ENCODE measurements around the gene GLE1.
"Not testable (repeated sequence)": the region's sequence is repeated elsewhere in the genome, so short reads cannot be mapped to it uniquely, and the experiment has no call there.

GLE1 gene

GRCh38 chr9:128495804-128496417 is 8.6 kb upstream of the GLE1 start:
- no peak for DNase-seq

- no peak for DNase-seq
These were observed 6.5 kb upstream of the GLE1 start for GRCh38 chr9:128497824-128498610.

GRCh38 chr9:128498911-128499310 is 5.6 kb upstream of the GLE1 start:
- no peak for DNase-seq

DNA sequence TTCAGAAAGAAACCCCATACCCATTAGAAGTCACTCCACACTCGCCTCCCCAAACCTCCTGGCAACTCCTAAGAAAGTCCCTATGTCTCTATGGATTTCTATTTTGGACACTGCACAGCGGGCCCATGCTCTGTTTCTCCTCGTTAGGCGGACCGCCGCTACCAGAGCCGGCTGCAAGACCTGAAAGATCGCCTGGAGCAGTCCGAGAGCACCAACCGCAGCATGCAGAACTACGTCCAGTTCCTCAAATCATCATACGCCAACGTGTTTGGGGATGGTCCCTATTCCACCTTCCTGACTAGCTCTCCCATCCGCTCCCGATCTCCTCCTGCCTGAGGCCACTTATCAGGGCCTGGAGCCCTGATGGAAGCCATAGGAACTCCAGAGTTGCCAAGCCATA is 4.6 kb upstream of the GLE1 start:
- DNase-seq = no peak

- not testable (repeated sequence) for DNase-seq
These were observed 1.1 kb upstream of the GLE1 start for GRCh38 chr9:128503415-128503825.

DNA sequence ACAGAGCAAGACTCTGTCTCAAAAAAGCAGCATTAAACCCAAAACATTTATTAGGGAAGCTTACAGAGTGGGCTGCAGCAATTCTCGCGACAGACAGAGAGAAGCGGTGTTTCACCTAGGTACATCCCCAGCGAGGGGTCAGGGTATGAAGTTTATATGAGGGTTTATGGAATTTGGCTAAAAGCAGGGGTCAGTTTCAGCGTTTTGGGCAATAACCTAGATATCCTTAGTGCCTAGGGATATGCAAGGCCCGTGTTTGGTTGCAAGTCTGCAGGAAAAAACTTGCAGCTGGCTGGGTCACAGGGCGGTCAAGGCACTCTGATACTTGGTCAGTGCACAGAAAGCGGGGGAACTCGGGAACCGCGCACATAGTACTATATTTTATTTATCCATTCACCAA is 649 bp upstream of the GLE1 start:
- DNase-seq = peak; percentile 55

GRCh38 chr9:128505414-128505765 is 871 bp downstream of the GLE1 start:
- DNase-seq = no peak

GRCh38 chr9:128505906-128506305 is 1.4 kb downstream of the GLE1 start:
- DNase-seq = not testable (repeated sequence)

DNA sequence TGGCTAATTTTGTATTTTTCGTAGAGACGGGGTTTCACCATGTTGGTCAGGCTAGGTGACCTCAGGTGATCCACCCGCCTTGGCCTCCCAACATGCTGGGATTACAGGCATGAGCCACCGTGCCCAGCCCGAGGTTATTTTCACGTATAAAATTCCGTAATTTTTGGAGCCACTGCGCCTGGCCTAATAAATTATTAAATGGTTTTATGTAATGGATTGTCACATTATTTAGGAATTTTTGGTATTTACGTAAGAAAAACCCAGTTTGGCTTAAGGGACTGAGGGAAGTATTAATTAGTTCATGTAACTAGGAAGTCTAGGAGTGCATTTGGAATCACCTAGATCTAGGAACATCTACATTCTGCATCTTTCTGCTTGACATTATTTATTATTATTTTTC is 8.3 kb downstream of the GLE1 start:
- DNase-seq = no peak

DNA sequence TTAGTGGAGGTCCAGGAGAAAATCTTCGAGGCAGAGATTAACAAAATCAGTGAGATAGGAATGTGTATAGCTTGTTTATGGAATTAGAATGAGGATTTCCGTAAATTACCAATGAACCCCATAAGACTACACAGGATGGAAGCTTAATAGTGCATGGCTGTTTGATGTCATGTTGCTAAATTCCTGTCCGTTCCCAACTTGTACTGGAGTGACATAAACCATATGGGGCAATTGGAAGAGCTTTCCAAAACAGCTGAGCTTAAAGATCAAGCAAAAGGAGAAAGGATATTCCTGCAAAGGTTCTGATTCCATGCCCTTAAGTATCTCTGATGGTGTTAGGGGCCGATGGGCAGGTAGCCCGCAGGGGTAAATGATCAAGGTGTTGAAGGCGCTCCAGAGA is 17.4 kb downstream of the GLE1 start:
- DNase-seq = no peak

DNA sequence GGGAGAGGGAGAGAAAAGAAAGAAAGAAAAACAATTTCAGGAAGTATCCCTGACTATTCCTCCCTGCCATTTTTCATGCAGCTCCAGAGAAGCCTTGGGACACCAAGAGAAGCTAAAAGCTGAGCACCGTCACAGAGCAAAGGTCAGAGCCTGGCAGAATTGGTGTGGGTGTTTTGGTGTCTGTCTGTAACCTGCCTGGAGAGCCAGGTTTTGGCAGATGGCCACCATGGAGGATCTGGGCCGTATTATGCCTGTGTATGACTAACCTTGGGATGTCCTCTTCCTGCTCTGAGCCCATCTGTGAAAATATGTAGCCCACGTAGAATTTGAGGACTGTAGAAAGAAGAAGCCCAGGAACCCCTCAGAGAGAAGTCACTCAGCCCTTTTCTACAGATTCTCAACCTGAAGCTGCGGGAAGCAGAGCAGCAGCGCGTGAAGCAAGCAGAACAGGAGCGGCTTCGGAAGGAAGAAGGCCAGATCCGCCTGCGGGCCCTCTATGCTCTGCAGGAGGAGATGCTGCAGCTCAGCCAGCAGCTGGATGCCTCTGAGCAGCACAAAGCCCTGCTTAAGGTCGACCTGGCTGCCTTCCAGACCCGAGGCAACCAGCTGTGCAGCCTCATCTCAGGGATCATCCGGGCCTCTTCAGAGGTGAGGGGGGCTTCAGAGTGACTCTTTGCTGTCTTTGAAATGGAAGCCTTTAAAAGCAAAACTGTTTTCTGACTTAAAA is 18.8 kb downstream of the GLE1 start:
- DNase-seq = peak; percentile 77

DNA sequence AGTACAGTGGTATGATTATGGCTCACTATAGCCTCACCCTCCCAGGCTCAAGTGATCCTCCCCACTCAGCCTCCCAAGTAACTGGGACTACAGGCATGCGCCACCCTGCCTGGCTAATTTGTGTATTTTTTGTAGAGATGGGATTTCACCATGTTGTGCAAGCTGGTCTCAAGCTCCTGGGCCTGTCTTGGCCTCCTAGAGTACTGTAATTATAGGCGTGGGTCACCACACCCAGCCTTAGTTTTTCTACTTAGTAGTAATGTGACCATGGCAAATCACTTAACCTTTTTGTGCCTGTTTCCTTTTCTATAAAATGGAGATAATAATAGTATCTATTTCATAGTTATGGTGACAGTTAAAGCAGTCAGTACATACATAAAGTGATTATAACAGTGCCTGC is 22.2 kb downstream of the GLE1 start:
- DNase-seq = no peak

DNA sequence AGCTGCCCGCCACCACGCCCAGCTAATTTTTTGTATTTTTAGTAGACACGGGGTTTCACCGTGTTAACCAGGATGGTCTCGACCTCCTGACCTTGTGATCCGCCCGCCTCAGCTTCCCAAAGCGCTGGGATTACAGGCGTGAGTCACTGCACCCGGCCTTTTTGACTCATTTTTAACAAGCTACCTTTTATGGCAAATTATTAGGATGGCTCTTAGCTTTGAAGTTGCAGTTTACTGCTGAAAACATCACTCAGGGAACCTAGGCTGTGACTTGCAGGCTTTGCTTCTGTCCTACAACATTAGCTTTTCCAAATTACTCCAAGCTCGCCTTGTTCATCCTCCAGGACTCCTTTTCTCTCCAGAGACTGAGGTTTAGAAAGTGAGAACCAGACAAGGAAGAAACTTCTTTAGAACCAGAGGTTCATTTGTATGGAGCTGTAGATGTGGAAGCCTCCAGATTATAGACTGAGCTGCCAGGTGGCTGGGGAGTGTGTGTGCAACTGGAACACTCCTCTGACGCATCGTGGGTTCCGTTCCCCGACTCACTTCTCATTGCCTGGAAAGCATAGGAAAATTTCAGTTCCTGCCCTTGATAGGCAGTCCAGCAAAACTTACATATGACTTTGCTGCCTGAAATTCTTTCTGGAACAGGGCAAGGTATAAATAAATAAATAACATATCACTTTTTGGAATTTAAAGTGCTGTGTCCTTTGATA is 24.1 kb downstream of the GLE1 start:
- no peak for DNase-seq

GRCh38 chr9:128529191-128529590 is 24.7 kb downstream of the GLE1 start:
- no peak for DNase-seq

DNA sequence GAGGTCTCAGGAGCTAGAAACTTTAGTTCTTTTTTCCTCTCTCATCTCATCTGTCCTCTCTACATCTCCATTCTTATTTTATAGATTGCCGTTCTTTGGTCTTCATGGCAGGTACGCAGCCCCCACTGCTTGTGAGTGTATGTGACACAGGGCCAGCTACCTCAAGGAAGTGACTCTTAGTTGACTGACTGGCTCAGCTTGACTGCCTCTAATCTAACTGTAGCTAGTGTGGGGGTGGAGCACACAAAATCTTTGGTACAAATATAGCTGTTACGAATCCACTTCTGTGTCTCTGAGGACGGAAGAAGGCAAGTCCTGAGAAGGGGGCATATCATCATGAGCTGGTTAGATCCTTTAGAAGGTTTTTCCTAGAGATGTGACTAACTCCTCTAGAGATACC is 28.1 kb downstream of the GLE1 start:
- no peak for DNase-seq

GRCh38 chr9:128540634-128541360 is 36.3 kb downstream of the GLE1 start:
- DNase-seq = no peak

- DNase-seq = no peak
These were observed 42.0 kb downstream of the GLE1 start for GRCh38 chr9:128546504-128546903.

GRCh38 chr9:128548876-128549275 is 44.4 kb downstream of the GLE1 start:
- DNase-seq = no peak

- no peak for DNase-seq
These were observed 45.7 kb downstream of the GLE1 start for GRCh38 chr9:128550226-128550625.

GRCh38 chr9:128550770-128551656 is 46.5 kb downstream of the GLE1 start:
- peak; percentile 78 for DNase-seq

- no peak for DNase-seq
These were observed 47.2 kb downstream of the GLE1 start for GRCh38 chr9:128551657-128552152.
